Calu3 (cell line): ENCODE measurements around the gene EIF3I. TPM values are rescaled to one million over a fixed set of nuclear protein-coding genes. Genes with fewer than 3 reads are reported as not detected.

Source experiments
- BruUV-seq: library from RNA; stranded (reverse); fragments of 400-500 nt; replicated peaks from 2 replicates; lab custom pipeline; 2021; lab: Mats Ljungman, UMichigan
- CTCF ChIA-PET: fragments of 300-600 bp; sonication (Branson Sonifier 250); formaldehyde crosslinking; loops from one replicate; lab custom pipeline; 2022; ENCODE audit warnings: antibody characterized with exemption; lab: Charles Lee
- DNase-seq: peaks from one replicate; pipeline ENCODE4 v3.0.0; 2022
- H3K27ac Mint-ChIP-seq: one replicate; pipeline ENCODE4 v1.8.0; 2022; ENCODE audit warnings: mixed read lengths; ENCODE audit not compliant: unreplicated experiment
- H3K27me3 Mint-ChIP-seq: one replicate; pipeline ENCODE4 v1.8.0; 2022; ENCODE audit warnings: mixed read lengths; ENCODE audit not compliant: unreplicated experiment
- H3K36me3 Mint-ChIP-seq: one replicate; pipeline ENCODE4 v1.8.0; 2022; ENCODE audit warnings: mild to moderate bottlenecking, moderate library complexity, mixed read lengths; ENCODE audit not compliant: insufficient read depth, unreplicated experiment
- H3K4me1 Mint-ChIP-seq: one replicate; pipeline ENCODE4 v1.8.0; 2022; ENCODE audit warnings: mild to moderate bottlenecking, low read depth, mixed read lengths; ENCODE audit not compliant: unreplicated experiment
- H3K4me3 Mint-ChIP-seq: one replicate; pipeline ENCODE4 v1.8.0; 2022; ENCODE audit warnings: mild to moderate bottlenecking, low read depth, moderate library complexity, mixed read lengths; ENCODE audit not compliant: unreplicated experiment
- H3K9me3 Mint-ChIP-seq: one replicate; pipeline ENCODE4 v1.8.0; 2022; ENCODE audit warnings: low read depth, mixed read lengths; ENCODE audit not compliant: unreplicated experiment
- intact Hi-C: fragments of 100-400 bp; cut with micrococcal nuclease; formaldehyde crosslinking; loops from one replicate; pipeline ENCODE4 v1.10.0; 2022; ENCODE audit not compliant: unreplicated experiment
- total RNA-seq: library from RNA; stranded (reverse); gene quantifications from 2 replicates; pipeline ENCODE4 v1.2.3, GENCODE V29; 2022
- TF ChIP-seq, protein P1 (sequence below): fragments of 200-600 bp; IDR thresholded peaks from one replicate; pipeline ENCODE4 v1.8.0; 2022; ENCODE audit warnings: antibody characterized with exemption; ENCODE audit not compliant: unreplicated experiment

EIF3I gene
- total RNA-seq, 1 experiment from 2014 or later: 178 TPM

DNA sequence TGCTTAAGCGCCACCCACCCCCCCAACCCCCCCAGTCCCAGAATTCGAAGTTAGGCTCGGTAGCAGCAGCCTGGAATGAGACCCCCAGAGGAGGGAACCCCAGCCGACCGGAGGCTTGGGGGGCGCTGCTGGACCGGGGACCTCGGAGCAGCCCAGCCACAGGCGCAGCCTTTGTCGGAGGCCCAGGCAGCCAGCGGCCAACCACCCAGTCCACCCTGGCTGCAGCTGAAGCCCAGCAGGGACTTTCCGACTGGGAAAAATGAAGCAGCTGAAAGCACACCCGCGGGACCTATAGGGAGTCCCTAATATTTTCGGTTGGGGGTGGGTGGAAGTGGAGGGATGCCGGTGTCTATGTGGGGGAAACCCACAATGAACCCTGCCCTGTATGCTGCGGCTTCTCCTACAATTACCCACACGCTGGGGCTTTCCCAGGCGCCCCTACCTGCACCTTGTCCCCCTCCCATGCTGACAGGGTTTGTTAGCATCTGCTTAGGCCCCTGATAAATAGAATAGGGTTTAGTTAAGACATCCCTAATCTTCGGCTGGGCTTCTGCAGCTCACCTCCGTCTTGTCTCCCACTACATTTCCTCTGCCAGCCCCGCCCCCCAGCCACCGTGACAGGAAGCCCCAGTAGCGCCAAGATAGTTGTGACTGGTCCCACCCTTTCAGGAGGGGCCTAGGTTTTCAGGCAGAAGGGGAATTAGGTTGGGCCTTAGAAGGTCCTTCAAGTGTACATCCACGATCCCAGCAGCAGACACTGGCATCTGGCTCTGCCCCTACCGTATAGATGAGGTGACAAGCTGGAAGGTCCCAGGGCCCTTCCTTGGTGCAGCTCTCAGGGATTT lies 21.0 kb upstream of the EIF3I start:
- intact Hi-C loops: no loop called here
- Mint-ChIP-seq H3K4me1 (peaks cover 16% of the 10 kb centered on the region), H3K27me3 (no peaks in the 10 kb centered on the region), H3K36me3 (peaks cover 67% of the 10 kb centered on the region), H3K4me3 (peak overlapping the region; percentile 78), H3K27ac (peak overlapping the region; percentile 78), H3K9me3 (no peaks in the 10 kb centered on the region)
- CTCF ChIA-PET: no interaction called here
- BruUV-seq: no TSS peak
- peak; percentile 57 for DNase-seq
- TF ChIP-seq, protein P1, sequence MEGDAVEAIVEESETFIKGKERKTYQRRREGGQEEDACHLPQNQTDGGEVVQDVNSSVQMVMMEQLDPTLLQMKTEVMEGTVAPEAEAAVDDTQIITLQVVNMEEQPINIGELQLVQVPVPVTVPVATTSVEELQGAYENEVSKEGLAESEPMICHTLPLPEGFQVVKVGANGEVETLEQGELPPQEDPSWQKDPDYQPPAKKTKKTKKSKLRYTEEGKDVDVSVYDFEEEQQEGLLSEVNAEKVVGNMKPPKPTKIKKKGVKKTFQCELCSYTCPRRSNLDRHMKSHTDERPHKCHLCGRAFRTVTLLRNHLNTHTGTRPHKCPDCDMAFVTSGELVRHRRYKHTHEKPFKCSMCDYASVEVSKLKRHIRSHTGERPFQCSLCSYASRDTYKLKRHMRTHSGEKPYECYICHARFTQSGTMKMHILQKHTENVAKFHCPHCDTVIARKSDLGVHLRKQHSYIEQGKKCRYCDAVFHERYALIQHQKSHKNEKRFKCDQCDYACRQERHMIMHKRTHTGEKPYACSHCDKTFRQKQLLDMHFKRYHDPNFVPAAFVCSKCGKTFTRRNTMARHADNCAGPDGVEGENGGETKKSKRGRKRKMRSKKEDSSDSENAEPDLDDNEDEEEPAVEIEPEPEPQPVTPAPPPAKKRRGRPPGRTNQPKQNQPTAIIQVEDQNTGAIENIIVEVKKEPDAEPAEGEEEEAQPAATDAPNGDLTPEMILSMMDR: no peak

DNA sequence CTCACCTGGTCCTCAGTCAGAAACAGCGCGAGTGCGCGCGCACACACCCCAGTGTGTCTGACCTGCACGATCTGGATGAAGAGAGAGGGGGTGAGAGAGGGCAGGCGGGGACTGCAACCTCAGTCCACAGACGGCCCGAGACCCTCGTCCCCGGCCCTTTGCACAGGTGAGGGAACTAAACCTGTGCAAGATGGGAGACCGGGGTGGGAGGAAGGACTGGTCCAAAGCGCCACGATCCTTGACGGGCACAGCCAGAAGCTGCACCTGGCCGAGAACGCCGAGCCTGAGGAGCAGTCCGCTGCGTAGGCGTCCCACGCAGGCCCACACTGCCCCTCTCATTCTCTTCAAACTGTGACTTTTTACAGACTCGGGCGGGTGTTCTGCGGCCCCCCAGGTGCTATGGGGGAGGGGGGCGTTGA lies 17.3 kb upstream of the EIF3I start:
- peaks cover 70% of the 10 kb centered on the region for H3K36me3 Mint-ChIP-seq
- no TSS peak for BruUV-seq
- TF ChIP-seq, protein P1: no peak
- no peaks in the 10 kb centered on the region for H3K27me3 Mint-ChIP-seq
- intact Hi-C loops: no loop called here
- no peaks in the 10 kb centered on the region for H3K9me3 Mint-ChIP-seq
- H3K27ac Mint-ChIP-seq: peak overlapping the region; percentile 86
- H3K4me1 Mint-ChIP-seq: peaks cover 25% of the 10 kb centered on the region
- DNase-seq: peak; percentile 13
- H3K4me3 Mint-ChIP-seq: peak overlapping the region; percentile 86
- CTCF ChIA-PET: interaction anchor here (0.6 to 0.7 kb wide), 2 partner anchors 27 to 142 kb away, joined by 3 read pairs; no protein-coding TSS in a partner anchor

DNA sequence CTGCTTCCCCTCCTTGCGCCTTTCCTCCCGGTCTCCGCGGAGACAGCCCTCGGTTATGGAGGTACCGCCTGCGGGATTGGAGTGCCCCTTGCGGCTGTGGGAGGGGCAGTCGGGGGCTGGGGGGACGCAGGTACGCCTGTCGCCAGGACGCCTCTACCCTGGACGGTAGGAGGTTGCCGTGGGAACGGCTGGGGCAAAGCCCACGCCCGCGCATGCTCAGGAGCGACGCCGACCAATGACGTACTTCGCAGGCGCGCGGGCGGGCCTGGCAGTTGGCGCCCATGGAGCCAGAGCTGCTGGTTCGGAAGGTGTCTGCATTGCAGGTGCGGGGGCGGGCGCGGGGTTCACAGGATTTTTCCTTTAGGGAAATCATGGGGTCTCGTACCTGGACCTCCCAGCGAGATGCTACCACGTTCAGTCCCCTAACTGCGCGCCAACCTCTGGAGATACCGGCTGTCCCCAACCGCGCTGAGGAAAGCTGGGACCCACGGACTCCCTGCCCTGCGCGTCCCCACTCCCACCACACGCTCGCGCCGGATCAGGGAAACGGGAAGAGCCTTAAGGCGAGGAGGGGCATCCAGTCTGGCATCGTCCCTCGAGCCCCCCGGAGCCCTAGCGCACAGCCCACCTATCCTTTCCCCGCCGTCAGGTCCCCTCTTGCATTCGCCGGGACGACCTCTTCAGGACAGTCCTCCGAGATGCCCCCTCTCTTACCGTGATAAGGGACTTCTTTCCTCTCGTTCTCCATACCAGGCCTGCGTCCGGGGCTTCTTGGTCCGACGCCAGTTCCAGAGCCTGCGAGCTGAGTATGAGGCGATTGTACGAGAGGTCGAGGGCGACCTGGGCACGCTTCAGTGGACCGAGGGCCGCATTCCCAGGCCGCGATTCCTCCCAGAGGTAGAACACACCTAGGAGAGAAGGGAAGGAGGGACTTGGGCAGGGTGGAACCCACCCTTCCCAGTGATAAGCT lies 16.5 kb upstream of the EIF3I start, which contains the start of gene IQCC:
Gene IQCC, plus strand, starts transcription at position 271 of the 970 bp plus-strand sequence. Its CDS starts 11 bp downstream, at position 282.
- peak within 1 kb of the TSS; percentile 86 for H3K27ac Mint-ChIP-seq
- peaks cover 63% of the 10 kb centered on the region for H3K36me3 Mint-ChIP-seq
- H3K27me3 Mint-ChIP-seq: no peaks in the 10 kb centered on the region
- H3K9me3 Mint-ChIP-seq: no peaks in the 10 kb centered on the region
- peaks cover 19% of the 10 kb centered on the region for H3K4me1 Mint-ChIP-seq
- BruUV-seq: TSS peak; percentile 87
- intact Hi-C loops: no loop called here
- DNase-seq: peak; percentile 93
- peak within 1 kb of the TSS; percentile 86 for H3K4me3 Mint-ChIP-seq
- TF ChIP-seq, protein P1: no peak
- CTCF ChIA-PET: interaction anchor here (0.6 to 0.9 kb wide), 3 partner anchors 9 to 39 kb away, joined by 3 to 4 read pairs (median 3); no protein-coding TSS in a partner anchor

DNA sequence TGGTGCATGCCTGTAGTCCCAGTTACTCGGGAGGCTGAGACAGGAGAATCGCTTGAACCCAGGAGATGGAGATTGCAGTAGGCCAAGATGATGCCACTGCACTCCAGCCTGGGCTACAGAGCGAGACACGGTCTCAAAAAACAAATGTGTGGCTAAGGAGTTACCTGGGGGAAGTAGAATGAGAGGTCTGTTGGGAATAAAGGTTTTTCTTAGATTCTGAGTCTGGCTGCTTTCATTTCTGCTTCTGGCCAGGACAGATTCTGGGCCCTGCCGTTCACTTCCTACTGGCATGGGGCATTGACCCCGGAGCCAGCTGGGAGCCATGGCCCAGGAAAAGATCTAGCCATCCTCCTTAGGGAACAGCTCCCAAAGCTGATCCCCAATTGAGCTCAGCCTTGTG lies 13.7 kb upstream of the EIF3I start:
- H3K9me3 Mint-ChIP-seq: no peaks in the 10 kb centered on the region
- intact Hi-C loops: no loop called here
- no peaks in the 10 kb centered on the region for H3K27me3 Mint-ChIP-seq
- H3K36me3 Mint-ChIP-seq: peaks cover 69% of the 10 kb centered on the region
- no peak for DNase-seq
- no peak overlapping the region for H3K4me3 Mint-ChIP-seq
- peak overlapping the region; percentile 72 for H3K27ac Mint-ChIP-seq
- H3K4me1 Mint-ChIP-seq: peaks cover 10% of the 10 kb centered on the region
- BruUV-seq: no TSS peak
- CTCF ChIA-PET: no interaction called here
- TF ChIP-seq, protein P1: no peak
